ENCODE measurements around the gene SLC22A23.

GRCh38 chr6:3431994-3432393, 24.9 kb downstream of the SLC22A23 start:
- no peak for TF ChIP-seq PKNOX1 (IDR thresholded peaks at IDR 0.05)
- TF ChIP-seq LEF1 (IDR thresholded peaks at IDR 0.05; ENCODE audit: borderline replicate concordance), result no peak
- TF ChIP-seq SP1 (IDR thresholded peaks at IDR 0.05), result no peak
- no peak for TF ChIP-seq TARDBP (IDR thresholded peaks at IDR 0.05)
- TF ChIP-seq HDGF (IDR thresholded peaks at IDR 0.05; ENCODE audit: borderline replicate concordance), result no peak
- no peak for TF ChIP-seq ARNT (IDR thresholded peaks at IDR 0.05)
- TF ChIP-seq FOXM1 (IDR thresholded peaks at IDR 0.05; ENCODE audit: borderline replicate concordance), result no peak

All from HEK293T (cell line).